Ovary (tissue), 9 donors: ENCODE data around the gene DERL3. TPM values are rescaled to one million over a fixed set of nuclear protein-coding genes. Genes with fewer than 3 reads are reported as not detected.

ENCODE experiments used
- DNase-seq, 5 donors: peaks; one replicate each; pipeline ENCODE4 v3.0.0-alpha.2; 2019 to 2020
- H3K27ac ChIP-seq, 2 donors: fragments of 200-600 bp; one replicate each; pipeline versions ENCODE4 v1.5.1 to v1.8.0; 2019 to 2022
- H3K27me3 ChIP-seq: fragments of 200-600 bp; one replicate; pipeline ENCODE4 v1.8.0; 2022
- H3K36me3 ChIP-seq: fragments of 200-600 bp; sonication (generic); one replicate; pipeline ENCODE4 v1.5.1; 2019
- H3K4me1 ChIP-seq: one replicate; pipeline ENCODE4 v1.8.1; 2013; ENCODE audit warnings: mild to moderate bottlenecking, moderate library complexity; ENCODE audit not compliant: insufficient read depth
- H3K4me3 ChIP-seq: fragments of 200-600 bp; sonication (generic); one replicate; pipeline ENCODE4 v1.5.1; 2017
- H3K9me3 ChIP-seq, 2 donors: fragments of 200-600 bp in 1 of 2; sonication (generic) in 1 of 2; one replicate each; pipeline versions ENCODE4 v1.5.1 to v1.8.1; 2013 to 2019; ENCODE audit warnings: mild to moderate bottlenecking in 1 of 2, moderate library complexity in 1 of 2
- CTCF ChIP-seq, 3 donors: fragments of 450-650 bp in 2 of 3; fragments of 200-600 bp in 1 of 3; IDR thresholded peaks; one replicate each; pipeline versions ENCODE4 v1.5.1 to v1.8.0; 2016 to 2022; ENCODE audit warnings: antibody characterized with exemption in 3 of 3, mild to moderate bottlenecking in 1 of 3
- EP300 ChIP-seq: sonication (generic); formaldehyde crosslinking; IDR thresholded peaks from one replicate; pipeline ENCODE4 v1.6.1; 2017; ENCODE audit warnings: antibody characterized with exemption
- POLR2A ChIP-seq: fragments of 450-650 bp; IDR thresholded peaks from one replicate; pipeline ENCODE4 v1.6.1; 2017; ENCODE audit warnings: antibody characterized with exemption, mild to moderate bottlenecking, moderate library complexity
- WGBS, 3 donors: extraction: QIAGEN DNeasy Blood & Tissue Kit in 1 of 3; methylation state at CpG; one replicate each; pipeline versions ENCODE4 v1.1.5 to v1.1.7; 2013 to 2017; 5-methylcytosine and 5-hydroxymethylcytosine counted together
- intact Hi-C, 4 donors: fragments of 100-400 bp; cut with DNase I; formaldehyde crosslinking; loops; one replicate each; pipeline versions ENCODE4 v1.11.0 to v1.15.1; 2022 to 2023
- polyA plus RNA-seq, 2 donors: library from polyadenylated mRNA; stranded (reverse); fragments of 200-250 nt in 1 of 2; fragments of 350-450 nt in 1 of 2; fragmentation: Illumina TruSeq in 1 of 2; extraction: RNeasy Lipid Tissue Mini Kit (QIAGEN cat#74804) in 1 of 2; gene quantifications; one replicate each; pipeline ENCODE4 v1.2.3, GENCODE V29; 2013 to 2014
- total RNA-seq, 7 donors: library from RNA; depleted of rRNA in 2 of 7; stranded (reverse); fragments of >200 nt in 2 of 7; fragmentation: NEBNext Ultra II Directional in 3 of 7; extraction: Animal tissue kit (Norgen Biotek cat#: 25700) in 3 of 7; gene quantifications; one replicate each; pipeline versions ENCODE4 v1.1.0 to v1.2.4, GENCODE V29; 2016 to 2023
- donor health status: DM: no; HTN: no; CAD: no; lungs with moderate emphysema.
- donor health status: DM: no; HTN: no; CAD: no.
- donor health status: Bipolar disorder and iron deficiency.
- donor health status: DM: yes; HTN: yes; CAD: no.
- donor health status: DM: no; HTN: no; CAD: no.
- donor health status: DM: yes; HTN: yes; CAD: no.

DERL3 gene
- total and polyA plus RNA-seq, 9 donors: 0.45 to 3.9 (median 1.8) TPM

- no peaks in the 10 kb centered on the region for H3K9me3 ChIP-seq
- peak; percentile 54 to 72 (median 62) for DNase-seq
- no peaks in the 10 kb centered on the region for H3K36me3 ChIP-seq
- H3K4me1 ChIP-seq: no peaks in the 10 kb centered on the region
- peak overlapping the region; percentile 72 for H3K4me3 ChIP-seq
- no peaks in the 10 kb centered on the region for H3K27me3 ChIP-seq
- WGBS, 3 donors: 3 to 7% (median 5%) methylated on average over 46 to 58 of the region's 58 CpGs
- intact Hi-C loops: no loop called here
- peak overlapping the region; percentile 73 to 93 for H3K27ac ChIP-seq
- TF ChIP-seq POLR2A (no peak), EP300 (no peak), CTCF (IDR thresholded peaks at IDR 0.05) (no peak)
Measured at GRCh38 chr22:23856721-23857605, 18.2 kb upstream of the DERL3 start.

GRCh38 chr22:23850136-23850611, 11.4 kb upstream of the DERL3 start:
- H3K27me3 ChIP-seq: no peaks in the 10 kb centered on the region
- DNase-seq: no peak
- no peaks in the 10 kb centered on the region for H3K9me3 ChIP-seq
- peaks cover 5% of the 10 kb centered on the region for H3K4me1 ChIP-seq
- no peaks in the 10 kb centered on the region for H3K36me3 ChIP-seq
- 78 to 81% (median 80%) methylated on average over 16 of the region's 16 CpGs for WGBS, 3 donors
- intact Hi-C loops: no loop called here
- TF ChIP-seq EP300 (no peak), POLR2A (no peak), CTCF (IDR thresholded peaks at IDR 0.05) (no peak)
- H3K4me3 ChIP-seq: no peak overlapping the region
- H3K27ac ChIP-seq: no peak overlapping the region

- Histone ChIP-seq H3K27me3 (no peaks in the 10 kb centered on the region), H3K27ac (no peak overlapping the region), H3K4me3 (no peak overlapping the region), H3K9me3 (no peaks in the 10 kb centered on the region), H3K4me1 (peaks cover 5% of the 10 kb centered on the region), H3K36me3 (no peaks in the 10 kb centered on the region)
- intact Hi-C loops: loop anchor here (5.0 to 10.0 kb wide), 3 partner anchors 82 to 315 kb away; partner anchors contain the start of gene CHCHD10 (in 4 of the 4)
- TF ChIP-seq POLR2A (no peak), CTCF (IDR thresholded peaks at IDR 0.05) (peak; percentile 90 to 99 (median 97))
- 24 to 29% (median 26%) methylated on average over 57 to 62 of the region's 62 CpGs for WGBS, 3 donors
- peak; percentile 74 to 92 (median 85) for DNase-seq
Measured at GRCh38 chr22:23849009-23850006, 10.5 kb upstream of the DERL3 start.
